ENCODE measurements around the gene RAPSN.

RAPSN gene

DNA sequence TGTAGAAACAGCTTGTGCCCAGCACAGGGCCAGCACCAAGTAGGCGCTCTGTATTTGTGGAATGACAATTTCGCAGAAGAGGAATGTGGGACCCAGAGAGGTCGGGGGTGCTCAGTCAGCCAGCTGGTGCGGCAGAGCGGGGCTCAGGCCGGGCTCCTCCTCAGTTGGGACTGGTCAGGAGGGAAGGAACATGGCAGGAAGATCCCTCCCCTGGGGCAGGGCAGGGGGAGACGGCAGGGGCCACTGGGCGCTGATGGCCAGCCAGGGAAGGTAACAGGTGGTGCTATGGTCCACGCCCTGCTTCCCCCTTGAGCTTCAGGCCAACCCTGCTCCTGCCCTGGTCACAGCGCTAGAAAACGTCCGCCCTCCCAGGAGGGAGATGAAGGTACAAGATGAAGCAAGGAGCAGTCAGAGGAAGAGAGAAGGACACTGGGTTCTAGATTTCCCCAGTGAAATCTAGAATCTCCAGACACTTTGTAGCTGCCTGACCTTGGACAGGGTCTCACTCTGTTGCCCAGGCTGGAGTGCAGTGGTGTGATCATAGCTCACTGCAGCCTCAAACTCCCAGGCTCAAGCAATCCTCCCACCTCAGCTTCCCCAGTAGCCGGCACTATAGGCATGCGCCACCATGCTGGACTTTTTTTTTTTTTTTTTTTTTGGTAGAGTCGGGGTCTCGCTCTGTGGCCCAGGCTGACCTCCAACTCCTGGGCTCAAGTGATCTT lies 57.1 kb downstream of the RAPSN start:
- no peak for DNase-seq (ENCODE audit: low read depth in 1 of 2, low spot score in 1 of 2)

GRCh38 chr11:47391077-47391583 lies 57.8 kb downstream of the RAPSN start:
- no peak for DNase-seq (ENCODE audit: low read depth in 1 of 2, low spot score in 1 of 2)

- no peak for DNase-seq (ENCODE audit: low read depth in 1 of 2, low spot score in 1 of 2)
Observed at GRCh38 chr11:47390422-47390760, 58.5 kb downstream of the RAPSN start.

- DNase-seq (ENCODE audit: low read depth in 1 of 2, low spot score in 1 of 2) = no peak
Observed at GRCh38 chr11:47389577-47390421, 59.1 kb downstream of the RAPSN start.

- no peak for DNase-seq (ENCODE audit: low read depth in 1 of 2, low spot score in 1 of 2)
Observed at GRCh38 chr11:47388697-47389576, 60.0 kb downstream of the RAPSN start.

GRCh38 chr11:47387944-47388696 lies 60.8 kb downstream of the RAPSN start:
- no peak for DNase-seq (ENCODE audit: low read depth in 1 of 2, low spot score in 1 of 2)

All from activated T-helper 1 cell treated with anti-CD3 and anti-CD28 coated beads, Interleukin-2, amount 50 U/mL, for 16 hours (primary cell).